Measurements from ENCODE around the gene ZFYVE19.

GRCh38 chr15:40782609-40783227 lies 24.2 kb upstream of the ZFYVE19 start:
- TF ChIP-seq CTCF (IDR thresholded peaks at IDR 0.05) (peak in 2 of 4 experiments; percentile 9 to 32), POLR2A (IDR thresholded peaks at IDR 0.05) (no peak), POLR2AphosphoS5 (IDR thresholded peaks at IDR 0.05) (no peak), EP300 (IDR thresholded peaks at IDR 0.05) (no peak)
